Endodermal cell (in vitro differentiated cells): Measurements from ENCODE around the gene PROSER3. TPM values are rescaled to one million over a fixed set of nuclear protein-coding genes. Genes with fewer than 3 reads are reported as not detected.

ENCODE experiments used
- DNase-seq: peaks from one replicate; pipeline ENCODE4 v3.0.0-alpha.2; 2017
- H3K27ac ChIP-seq: 2 replicates; pipeline ENCODE4 v1.5.1; 2013; ENCODE audit warnings: mild to moderate bottlenecking, low read depth, low read length, moderate library complexity
- H3K27me3 ChIP-seq: 2 replicates; pipeline ENCODE4 v1.6.1; 2013; ENCODE audit warnings: mild to moderate bottlenecking, low read length, moderate library complexity; ENCODE audit not compliant: insufficient read depth, control insufficient read depth, poor library complexity, severe bottlenecking
- H3K36me3 ChIP-seq: 2 replicates; pipeline ENCODE4 v1.7.0; 2013; ENCODE audit warnings: mild to moderate bottlenecking, low read length, moderate library complexity; ENCODE audit not compliant: control insufficient read depth, insufficient read depth
- H3K4me1 ChIP-seq: one replicate; pipeline ENCODE4 v1.7.0; 2013; ENCODE audit warnings: low read length; ENCODE audit not compliant: control insufficient read depth, insufficient read depth
- H3K4me3 ChIP-seq: 2 replicates; pipeline ENCODE4 v1.5.1; 2013; ENCODE audit warnings: mild to moderate bottlenecking, low read length, moderate library complexity
- H3K9ac ChIP-seq: 2 replicates; pipeline ENCODE4 v1.6.1; 2013; ENCODE audit warnings: mild to moderate bottlenecking, low read length, moderate library complexity; ENCODE audit not compliant: poor library complexity, severe bottlenecking; ENCODE audit errors: extremely low read depth
- H3K9me3 ChIP-seq: 2 replicates; pipeline ENCODE4 v1.6.1; 2013; ENCODE audit warnings: mild to moderate bottlenecking, low read length, moderate library complexity; ENCODE audit not compliant: control insufficient read depth
- H3K27ac Mint-ChIP-seq: 2 replicates; pipeline ENCODE4 v1.8.0; 2020; ENCODE audit warnings: mixed read lengths
- H3K27me3 Mint-ChIP-seq: 2 replicates; pipeline ENCODE4 v1.8.0; 2021; ENCODE audit warnings: mild to moderate bottlenecking, mixed read lengths; ENCODE audit not compliant: insufficient read depth
- H3K36me3 Mint-ChIP-seq: 2 replicates; pipeline ENCODE4 v1.8.0; 2020; ENCODE audit warnings: low read depth, mixed read lengths
- H3K4me1 Mint-ChIP-seq: 2 replicates; pipeline ENCODE4 v1.8.0; 2020; ENCODE audit warnings: mixed read lengths
- H3K4me3 Mint-ChIP-seq: 2 replicates; pipeline ENCODE4 v1.8.0; 2020; ENCODE audit warnings: mild to moderate bottlenecking, moderate library complexity, mixed read lengths
- H3K9me3 Mint-ChIP-seq: 2 replicates; pipeline ENCODE4 v1.8.0; 2020; ENCODE audit warnings: mild to moderate bottlenecking, mixed read lengths
- CTCF ChIP-seq: fragments of 200-600 bp; sonication (generic); conservative IDR thresholded peaks from 2 replicates; pipeline ENCODE4 v1.5.0; 2021; ENCODE audit warnings: antibody characterized with exemption, mild to moderate bottlenecking
- whole genome bisulfite sequencing, 2 experiments: methylation state at CpG; one replicate each; pipeline versions ENCODE4 v1.1.5 to v1.1.7; 2013; ENCODE audit warnings: missing lambda C conversion rate in 2 of 2, mixed read lengths in 1 of 2; ENCODE audit not compliant: insufficient coverage in 1 of 2, insufficient read length in 1 of 2; 5-methylcytosine and 5-hydroxymethylcytosine counted together
- total RNA-seq, 2 donors: library from RNA; stranded (reverse); fragmentation: NEBNext Ultra II Directional in 1 of 2; extraction: Animal tissue kit (Norgen Biotek cat#: 25700) in 1 of 2; gene quantifications; 2 replicates in 1 of 2; 3 replicates in 1 of 2; pipeline ENCODE4 v1.2.1, GENCODE V29; 2021

PROSER3 gene
- total RNA-seq, 2 donors from 2014 or later = 37.8 to 45.4 TPM

- Mint-ChIP-seq H3K27me3 (peaks cover 25% of the 10 kb centered on the region), H3K4me1 (peaks cover 11% of the 10 kb centered on the region), H3K4me3 (no peak overlapping the region), H3K36me3 (peaks cover under 1% of the 10 kb centered on the region), H3K27ac (no peak overlapping the region), H3K9me3 (no peaks in the 10 kb centered on the region)
- 93 to 98% methylated on average over 14 to 19 of the region's 20 CpGs for WGBS, 2 experiments
- no peak for TF ChIP-seq CTCF
- Histone ChIP-seq H3K9ac (no peak overlapping the region), H3K27me3 (peaks cover 7% of the 10 kb centered on the region), H3K4me1 (no peaks in the 10 kb centered on the region), H3K36me3 (peaks cover 5% of the 10 kb centered on the region), H3K9me3 (no peaks in the 10 kb centered on the region), H3K27ac (no peak overlapping the region), H3K4me3 (no peak overlapping the region)
- no peak for DNase-seq
Observed at GRCh38 chr19:35752746-35753350, 5.1 kb upstream of the PROSER3 start.

GRCh38 chr19:35753634-35754369 is 4.2 kb upstream of the PROSER3 start:
- Mint-ChIP-seq H3K36me3 (no peaks in the 10 kb centered on the region), H3K9me3 (no peaks in the 10 kb centered on the region), H3K27ac (no peak overlapping the region), H3K27me3 (peaks cover 25% of the 10 kb centered on the region), H3K4me3 (no peak overlapping the region), H3K4me1 (peaks cover 11% of the 10 kb centered on the region)
- WGBS, 2 experiments = 93 to 96% methylated on average over 18 to 20 of the region's 20 CpGs
- Histone ChIP-seq H3K27me3 (peaks cover 7% of the 10 kb centered on the region), H3K9ac (no peak overlapping the region), H3K27ac (no peak overlapping the region), H3K9me3 (no peaks in the 10 kb centered on the region), H3K4me1 (no peaks in the 10 kb centered on the region), H3K4me3 (no peak overlapping the region), H3K36me3 (peaks cover 5% of the 10 kb centered on the region)
- no peak for TF ChIP-seq CTCF
- DNase-seq = no peak

GRCh38 chr19:35754370-35755130 is 3.4 kb upstream of the PROSER3 start:
- Histone ChIP-seq H3K4me1 (no peaks in the 10 kb centered on the region), H3K9me3 (no peaks in the 10 kb centered on the region), H3K9ac (no peak overlapping the region), H3K36me3 (peaks cover 5% of the 10 kb centered on the region), H3K27ac (no peak overlapping the region), H3K27me3 (peaks cover 7% of the 10 kb centered on the region), H3K4me3 (no peak overlapping the region)
- no peak for TF ChIP-seq CTCF
- Mint-ChIP-seq H3K27me3 (peaks cover 25% of the 10 kb centered on the region), H3K4me3 (peak overlapping the region; percentile 91), H3K4me1 (peaks cover 8% of the 10 kb centered on the region), H3K36me3 (no peaks in the 10 kb centered on the region), H3K27ac (no peak overlapping the region), H3K9me3 (no peaks in the 10 kb centered on the region)
- 90 to 100% methylated on average over 4 to 13 of the region's 13 CpGs for WGBS, 2 experiments
- no peak for DNase-seq
